ENCODE measurements around the gene RD3L. TPM values are rescaled to one million over a fixed set of nuclear protein-coding genes. Genes with fewer than 3 reads are reported as not detected.

Gene RD3L
- total RNA-seq, 2 experiments from 2014 or later = not detected

DNA sequence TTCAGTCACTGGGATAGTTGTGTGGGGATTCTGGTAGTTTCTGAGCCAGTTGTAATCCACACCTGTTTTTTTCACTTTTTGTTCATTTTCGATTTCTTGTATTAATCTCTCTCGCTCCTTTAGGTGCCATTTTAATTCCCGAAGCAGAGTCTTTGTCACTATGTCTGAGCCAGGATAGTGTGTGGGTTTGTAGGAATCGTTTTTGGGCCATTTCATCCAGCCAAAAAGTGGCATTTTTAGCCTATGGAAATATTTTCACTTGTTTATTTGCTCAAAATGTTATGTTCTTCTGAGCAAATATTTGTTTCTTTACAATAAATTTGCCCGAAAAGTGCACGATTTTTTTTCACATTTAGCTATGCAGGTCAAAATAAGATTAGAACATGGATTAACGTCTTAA, 867 bp downstream of the RD3L start:
- POLR2A ChIA-PET = interaction anchor here (0.7 kb wide), 2 partner anchors 148 to 282 kb away, joined by 3 read pairs; no protein-coding TSS in a partner anchor
- Mint-ChIP-seq H3K27ac (no peak overlapping the region), H3K27me3 (peaks cover 20% of the 10 kb centered on the region), H3K36me3 (ENCODE audit: low read depth) (no peaks in the 10 kb centered on the region), H3K4me3 (no peak overlapping the region), H3K9me3 (no peaks in the 10 kb centered on the region), H3K4me1 (ENCODE audit: low read depth) (no peaks in the 10 kb centered on the region)
- intact Hi-C loops (cut with micrococcal nuclease) = no loop called here
- ATAC-seq (no peak), DNase-seq (no peak)
- TF ChIP-seq, protein P1, sequence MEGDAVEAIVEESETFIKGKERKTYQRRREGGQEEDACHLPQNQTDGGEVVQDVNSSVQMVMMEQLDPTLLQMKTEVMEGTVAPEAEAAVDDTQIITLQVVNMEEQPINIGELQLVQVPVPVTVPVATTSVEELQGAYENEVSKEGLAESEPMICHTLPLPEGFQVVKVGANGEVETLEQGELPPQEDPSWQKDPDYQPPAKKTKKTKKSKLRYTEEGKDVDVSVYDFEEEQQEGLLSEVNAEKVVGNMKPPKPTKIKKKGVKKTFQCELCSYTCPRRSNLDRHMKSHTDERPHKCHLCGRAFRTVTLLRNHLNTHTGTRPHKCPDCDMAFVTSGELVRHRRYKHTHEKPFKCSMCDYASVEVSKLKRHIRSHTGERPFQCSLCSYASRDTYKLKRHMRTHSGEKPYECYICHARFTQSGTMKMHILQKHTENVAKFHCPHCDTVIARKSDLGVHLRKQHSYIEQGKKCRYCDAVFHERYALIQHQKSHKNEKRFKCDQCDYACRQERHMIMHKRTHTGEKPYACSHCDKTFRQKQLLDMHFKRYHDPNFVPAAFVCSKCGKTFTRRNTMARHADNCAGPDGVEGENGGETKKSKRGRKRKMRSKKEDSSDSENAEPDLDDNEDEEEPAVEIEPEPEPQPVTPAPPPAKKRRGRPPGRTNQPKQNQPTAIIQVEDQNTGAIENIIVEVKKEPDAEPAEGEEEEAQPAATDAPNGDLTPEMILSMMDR (IDR thresholded peaks at IDR 0.05) = no peak
- CTCF ChIA-PET = interaction anchor here (1.2 to 3.2 kb wide), 5 partner anchors 19 to 136 kb away, joined by 3 to 12 read pairs (median 6); a partner anchor contains a TSS

DNA sequence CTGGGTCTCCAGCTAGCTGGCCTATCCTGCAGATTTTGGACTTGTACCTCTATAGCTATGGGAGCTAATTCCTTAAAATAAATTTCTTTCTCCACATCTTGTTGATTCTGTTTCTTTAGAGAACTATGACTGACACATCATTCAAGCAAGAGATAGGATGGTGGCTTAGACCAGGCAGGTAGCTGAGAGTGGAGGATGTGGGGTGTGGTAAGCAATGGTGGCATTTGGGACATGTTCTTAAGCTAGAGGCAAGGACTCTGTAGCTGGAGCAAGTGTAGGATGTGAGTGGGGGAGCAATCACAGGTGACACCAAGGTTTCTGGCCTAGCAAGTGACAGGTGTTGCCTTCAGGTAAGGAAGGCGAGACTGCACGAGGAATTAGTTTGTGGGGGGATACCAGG, 7.2 kb downstream of the RD3L start:
- POLR2A ChIA-PET = no interaction called here
- CTCF ChIA-PET = no interaction called here
- no peak overlapping the region for H3K27ac Mint-ChIP-seq
- ATAC-seq = no peak
- H3K9me3 Mint-ChIP-seq = no peaks in the 10 kb centered on the region
- intact Hi-C loops (cut with micrococcal nuclease) = no loop called here
- H3K4me3 Mint-ChIP-seq = no peak overlapping the region
- TF ChIP-seq, protein P1 (IDR thresholded peaks at IDR 0.05) = no peak
- DNase-seq = no peak
- H3K4me1 Mint-ChIP-seq (ENCODE audit: low read depth) = peaks cover 3% of the 10 kb centered on the region
- peaks cover 2% of the 10 kb centered on the region for H3K27me3 Mint-ChIP-seq
- no peaks in the 10 kb centered on the region for H3K36me3 Mint-ChIP-seq (ENCODE audit: low read depth)

DNA sequence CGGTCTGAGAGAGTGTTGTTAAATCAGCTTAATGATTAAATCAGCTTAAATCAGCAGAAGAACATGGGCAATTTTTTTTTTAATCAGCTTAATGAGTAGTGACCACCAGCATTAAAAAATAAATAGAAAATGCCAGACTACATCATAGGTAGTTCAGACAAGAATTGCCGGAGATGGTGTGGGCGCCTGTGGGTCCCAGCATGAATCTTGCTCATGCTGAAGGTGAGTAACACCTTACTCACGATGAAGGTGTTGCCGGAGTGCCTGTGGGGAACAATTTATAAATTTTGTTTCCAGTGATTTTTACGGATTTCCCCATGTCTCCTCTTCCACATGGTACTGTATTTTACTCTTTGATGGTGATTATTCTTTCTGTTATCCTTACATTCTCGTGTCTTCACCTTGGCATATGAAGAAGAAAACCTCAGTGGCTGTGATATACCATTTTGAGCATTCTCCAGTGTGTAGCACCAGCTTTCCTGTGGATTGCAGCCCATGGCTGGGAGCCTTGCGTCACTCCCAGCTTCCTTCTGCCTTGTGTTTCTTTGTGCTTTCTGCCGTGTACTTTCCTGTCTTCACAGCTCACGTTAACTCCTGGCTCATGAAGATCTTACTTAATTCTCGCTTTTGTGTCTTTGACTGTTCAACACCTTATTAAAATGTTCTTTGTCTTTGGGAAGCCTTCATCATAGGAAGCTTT, 9.4 kb downstream of the RD3L start:
- ChIA-PET POLR2A (no interaction called here), CTCF (interaction anchor here (1.1 to 2.1 kb wide), 2 partner anchors 125 to 145 kb away, joined by 3 to 5 read pairs; no protein-coding TSS in a partner anchor)
- no peak for DNase-seq
- H3K4me3 Mint-ChIP-seq = no peak overlapping the region
- intact Hi-C loops (cut with micrococcal nuclease) = no loop called here
- no peak for ATAC-seq
- H3K4me1 Mint-ChIP-seq (ENCODE audit: low read depth) = peaks cover 3% of the 10 kb centered on the region
- no peaks in the 10 kb centered on the region for H3K27me3 Mint-ChIP-seq
- H3K9me3 Mint-ChIP-seq = no peaks in the 10 kb centered on the region
- no peak overlapping the region for H3K27ac Mint-ChIP-seq
- TF ChIP-seq, protein P1 (IDR thresholded peaks at IDR 0.05) = no peak
- no peaks in the 10 kb centered on the region for H3K36me3 Mint-ChIP-seq (ENCODE audit: low read depth)

DNA sequence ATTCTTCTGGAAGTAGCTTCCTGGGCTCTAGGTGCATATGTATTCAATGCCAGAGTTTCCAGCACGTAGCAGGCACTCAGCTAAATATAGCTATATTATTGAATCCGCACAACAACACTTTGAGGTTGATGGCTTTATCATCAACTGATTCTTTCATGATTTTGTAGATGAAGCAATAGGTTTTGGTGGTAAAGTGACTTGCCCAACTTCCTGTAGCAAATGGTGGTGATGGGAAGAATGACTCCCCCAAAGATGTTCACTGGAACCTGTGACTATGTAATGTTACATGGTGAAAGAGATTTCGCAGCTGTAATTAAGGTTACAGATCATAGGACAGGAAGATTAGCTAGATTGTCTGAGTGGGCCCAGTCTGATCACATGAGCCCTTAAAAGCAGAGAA, 10.9 kb downstream of the RD3L start:
- Mint-ChIP-seq H3K9me3 (no peaks in the 10 kb centered on the region), H3K4me3 (no peak overlapping the region), H3K4me1 (ENCODE audit: low read depth) (peaks cover 3% of the 10 kb centered on the region), H3K27me3 (peaks cover 3% of the 10 kb centered on the region), H3K27ac (peak overlapping the region; percentile 40), H3K36me3 (ENCODE audit: low read depth) (no peaks in the 10 kb centered on the region)
- POLR2A ChIA-PET = interaction anchor here (0.7 kb wide), 1 partner anchor 858 kb away, joined by 4 read pairs; no protein-coding TSS in a partner anchor
- DNase-seq (no peak), ATAC-seq (peak; percentile 69)
- TF ChIP-seq, protein P1 (IDR thresholded peaks at IDR 0.05) = no peak
- intact Hi-C loops (cut with micrococcal nuclease) = no loop called here
- CTCF ChIA-PET = interaction anchor here (0.9 to 1.3 kb wide), 3 partner anchors 10 to 31 kb away, joined by 3 to 6 read pairs (median 3); no protein-coding TSS in a partner anchor

DNA sequence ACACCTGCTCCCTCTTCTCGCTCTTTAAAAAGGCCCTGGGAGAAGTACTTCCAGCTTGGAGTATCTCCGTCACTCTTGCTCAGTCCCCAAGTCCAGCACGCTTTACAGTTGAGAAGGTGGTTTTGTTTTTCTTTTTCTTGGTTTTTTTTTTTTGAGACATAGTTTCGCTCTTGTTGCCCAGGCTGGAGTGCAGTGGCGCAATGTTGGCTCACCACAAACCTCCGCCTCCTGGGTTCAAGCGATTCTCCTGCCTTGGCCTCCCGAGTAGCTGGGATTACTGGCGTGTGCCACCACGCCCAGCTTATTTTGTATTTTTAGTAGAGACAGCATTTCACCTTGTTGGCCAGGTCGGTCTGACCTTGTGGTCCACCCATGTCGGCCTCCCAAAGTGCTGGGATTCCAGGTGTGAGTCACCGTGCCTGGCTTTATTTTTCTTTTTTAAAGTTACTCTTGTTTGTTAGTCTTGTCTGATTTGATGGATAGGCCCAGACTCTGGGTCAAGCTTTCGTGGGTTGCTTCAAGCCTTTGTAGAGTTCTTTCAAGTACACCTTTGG, 12.2 kb downstream of the RD3L start:
- H3K27ac Mint-ChIP-seq = no peak overlapping the region
- no peaks in the 10 kb centered on the region for H3K36me3 Mint-ChIP-seq (ENCODE audit: low read depth)
- H3K9me3 Mint-ChIP-seq = no peaks in the 10 kb centered on the region
- ChIA-PET CTCF (interaction anchor here (1.0 to 1.1 kb wide), 2 partner anchors 20 to 29 kb away, joined by 3 read pairs; no protein-coding TSS in a partner anchor), POLR2A (interaction anchor here (0.7 kb wide), 1 partner anchor 34 kb away, joined by 3 read pairs; no protein-coding TSS in a partner anchor)
- peaks cover 3% of the 10 kb centered on the region for H3K4me1 Mint-ChIP-seq (ENCODE audit: low read depth)
- TF ChIP-seq, protein P1 (IDR thresholded peaks at IDR 0.05) = no peak
- DNase-seq (no peak), ATAC-seq (no peak)
- peaks cover 3% of the 10 kb centered on the region for H3K27me3 Mint-ChIP-seq
- no peak overlapping the region for H3K4me3 Mint-ChIP-seq
- intact Hi-C loops (cut with micrococcal nuclease) = no loop called here
